ENCODE results near the gene PTPN4. TPM values are rescaled to one million over a fixed set of nuclear protein-coding genes. Genes with fewer than 3 reads are reported as not detected.

Gene PTPN4
- total and polyA plus RNA-seq, 2 of the 8 experiments (the other 6 are each of a cell fraction or from before 2014, with no cell fraction given), result 28.5 to 105 TPM

DNA sequence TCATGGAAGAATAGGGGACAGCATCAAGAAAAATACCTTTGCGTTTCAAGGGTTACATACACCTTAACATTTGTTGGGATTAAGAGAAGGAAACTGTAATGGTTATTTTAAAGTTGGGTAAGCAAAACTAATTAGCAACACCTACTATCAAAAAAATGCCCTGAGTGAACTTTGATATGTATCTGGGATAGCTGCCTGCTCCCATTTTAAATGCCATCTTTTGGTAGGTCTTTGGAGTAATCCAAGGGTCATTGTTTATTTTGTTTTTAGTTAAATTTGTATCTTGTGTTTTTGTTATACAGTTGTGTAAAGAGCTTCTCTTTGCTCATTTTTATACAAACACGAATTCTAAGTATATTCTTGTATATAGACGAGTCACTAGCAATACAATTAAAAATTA is 9.9 kb downstream of the PTPN4 start:
- no peak overlapping the region for H3K4me3 ChIP-seq (ENCODE audit: extremely low read depth in 1 of 4, insufficient read depth in 2 of 4, low read depth in 3 of 4, low read length in 4 of 4)
- H3K56ac ChIP-seq (replicated peaks; ENCODE audit: insufficient read length, low read depth, low read length), result no peak overlapping the region
- WGBS, 2 experiments (ENCODE audit: extremely low coverage in 1 of 2, insufficient coverage in 1 of 2, insufficient read length in 1 of 2, insufficient replicate concordance in 2 of 2, low coverage in 1 of 2, low lambda C conversion rate in 2 of 2, missing lambda C conversion rate in 1 of 2), result 78% methylated on average over 3 of the region's 3 CpGs; no CpG with 5 or more reads in 1 of the 2 experiments
- H3K79me1 ChIP-seq (ENCODE audit: low read depth, low read length), result peaks cover 9% of the 10 kb centered on the region
- no peak overlapping the region for H2BK15ac ChIP-seq (ENCODE audit: low read length)
- H3K9ac ChIP-seq (replicated peaks in 1 of 4; ENCODE audit: extremely low read depth in 1 of 4, low read depth in 3 of 4, low read length in 3 of 4), result no peak overlapping the region
- POLR2A ChIA-PET (ENCODE audit: partially characterized antibody), result interaction anchor here (1.0 to 4.4 kb wide), 4 partner anchors 8 to 23 kb away, joined by 3 to 36 read pairs (median 13); partner anchors contain the start of gene PTPN4
- H3K23ac ChIP-seq (ENCODE audit: insufficient read length), result no peak overlapping the region
- FAIRE-seq, result no peak
- H2BK12ac ChIP-seq (ENCODE audit: low read depth, low read length), result no peak overlapping the region
- H3K14ac ChIP-seq (ENCODE audit: insufficient read length), result no peak overlapping the region
- no peaks in the 10 kb centered on the region for H3K36me3 ChIP-seq (ENCODE audit: control insufficient read depth in 2 of 4, insufficient read depth in 4 of 4, low read length in 3 of 4)
- no peak overlapping the region for H2BK20ac ChIP-seq (ENCODE audit: low read length)
- H2AFZ ChIP-seq (ENCODE audit: low read length), result no peak overlapping the region
- H2AK5ac ChIP-seq (ENCODE audit: low read depth, low read length), result no peak overlapping the region
- H3K4me2 ChIP-seq (ENCODE audit: insufficient read depth in 1 of 2, low read depth in 2 of 2, low read length in 2 of 2), result no peak overlapping the region
- no peak overlapping the region for H3K4ac ChIP-seq (replicated peaks; ENCODE audit: insufficient read length, low read depth, low read length)
- H3K4me1 ChIP-seq (replicated peaks in 1 of 4; ENCODE audit: control insufficient read depth in 3 of 4, insufficient read depth in 4 of 4, low read length in 3 of 4), result peaks cover 3 to 18% (median 14%) of the 10 kb centered on the region in 4 experiments
- peaks cover 2% of the 10 kb centered on the region; the same call in 1 of the 2 replicates for H3K23me2 ChIP-seq (ENCODE audit: low read depth, low read length)
- H3K27me3 ChIP-seq (replicated peaks in 1 of 4; ENCODE audit: control insufficient read depth in 3 of 4, extremely low read depth in 1 of 4, insufficient read depth in 3 of 4, low read length in 3 of 4), result no peaks in the 10 kb centered on the region
- H4K91ac ChIP-seq (replicated peaks; ENCODE audit: insufficient read length, low read length), result no peak overlapping the region
- CTCF ChIA-PET (ENCODE audit: partially characterized antibody), result interaction anchor here (0.7 to 1.8 kb wide), 5 partner anchors 8 to 55 kb away, joined by 3 to 9 read pairs (median 5); no protein-coding TSS in a partner anchor
- H3K9me3 ChIP-seq (ENCODE audit: insufficient read depth in 2 of 2, low read depth in 1 of 2, low read length in 1 of 2), result no peaks in the 10 kb centered on the region
- no peak overlapping the region for H3K18ac ChIP-seq (ENCODE audit: extremely low read depth, low read length)
- no peak overlapping the region for H2BK5ac ChIP-seq (ENCODE audit: low read depth, low read length)
- no peak for TF ChIP-seq ASH2L (IDR thresholded peaks at IDR 0.05; ENCODE audit: low read length)
- no peak overlapping the region for H3K27ac ChIP-seq (ENCODE audit: low read depth, low read length)
- peaks cover 14 to 37% of the 10 kb centered on the region in 2 experiments for H4K20me1 ChIP-seq (replicated peaks in 1 of 2; ENCODE audit: control insufficient read depth in 1 of 2, insufficient read depth in 2 of 2, low read length in 2 of 2)
- H2BK120ac ChIP-seq (replicated peaks; ENCODE audit: low read depth, low read length), result no peak overlapping the region
- H3K79me2 ChIP-seq (ENCODE audit: control insufficient read depth in 1 of 2, insufficient read depth in 2 of 2, low read length in 2 of 2), result peaks cover 54 to 100% of the 10 kb centered on the region in 2 experiments
- H4K8ac ChIP-seq (ENCODE audit: extremely low read depth, insufficient read depth, low read length), result no peak overlapping the region
- no peak overlapping the region for H4K5ac ChIP-seq (ENCODE audit: insufficient read length, low read depth, low read length)
- no peak for DNase-seq (ENCODE audit: low read depth in 1 of 2, low spot score in 2 of 2)

Data from H1 (cell line).